GM21717 (cell line): Measurements from ENCODE around the gene AANAT.

Experiments
- ATAC-seq: cut with Tn5 transposase; IDR thresholded peaks from one replicate; pipeline ENCODE4 v1.9.1; 2021; ENCODE audit warnings: mild to moderate bottlenecking, moderate library complexity; ENCODE audit not compliant: unreplicated experiment

AANAT gene

GRCh38 chr17:76467809-76468633 lies 618 bp downstream of the AANAT start:
- ATAC-seq = no peak

GRCh38 chr17:76468634-76469010 lies 1.2 kb downstream of the AANAT start:
- ATAC-seq = no peak

- ATAC-seq = no peak
Observed at GRCh38 chr17:76469076-76469990, 1.9 kb downstream of the AANAT start.

- ATAC-seq = no peak
Observed at GRCh38 chr17:76469991-76470739, 2.8 kb downstream of the AANAT start.

GRCh38 chr17:76471498-76472257 lies 4.3 kb downstream of the AANAT start:
- ATAC-seq = no peak

- no peak for ATAC-seq
Observed at GRCh38 chr17:76472258-76472645, 4.8 kb downstream of the AANAT start.

- ATAC-seq = no peak
Observed at GRCh38 chr17:76472726-76473125, 5.3 kb downstream of the AANAT start.

- ATAC-seq = no peak
Observed at GRCh38 chr17:76473541-76473985, 6.2 kb downstream of the AANAT start.

GRCh38 chr17:76474238-76474637 lies 6.8 kb downstream of the AANAT start:
- no peak for ATAC-seq

GRCh38 chr17:76474894-76475293 lies 7.5 kb downstream of the AANAT start:
- no peak for ATAC-seq

GRCh38 chr17:76475302-76475701 lies 7.9 kb downstream of the AANAT start:
- ATAC-seq = no peak

- no peak for ATAC-seq
Observed at GRCh38 chr17:76476736-76477135, 9.3 kb downstream of the AANAT start.

- ATAC-seq = no peak
Observed at GRCh38 chr17:76477576-76477975, 10.2 kb downstream of the AANAT start.

GRCh38 chr17:76478097-76478496 lies 10.7 kb downstream of the AANAT start:
- ATAC-seq = no peak

- no peak for ATAC-seq
Observed at GRCh38 chr17:76478730-76479514, 11.5 kb downstream of the AANAT start.

- ATAC-seq = no peak
Observed at GRCh38 chr17:76479515-76480060, 12.2 kb downstream of the AANAT start.

- ATAC-seq = peak; percentile 16
Observed at GRCh38 chr17:76480632-76481031, 13.2 kb downstream of the AANAT start.

GRCh38 chr17:76481071-76481655 lies 13.8 kb downstream of the AANAT start:
- ATAC-seq = peak; percentile 47

- no peak for ATAC-seq
Observed at GRCh38 chr17:76484228-76484725, 16.9 kb downstream of the AANAT start.
